ENCODE data around the gene GRXCR1.

Gene GRXCR1

DNA sequence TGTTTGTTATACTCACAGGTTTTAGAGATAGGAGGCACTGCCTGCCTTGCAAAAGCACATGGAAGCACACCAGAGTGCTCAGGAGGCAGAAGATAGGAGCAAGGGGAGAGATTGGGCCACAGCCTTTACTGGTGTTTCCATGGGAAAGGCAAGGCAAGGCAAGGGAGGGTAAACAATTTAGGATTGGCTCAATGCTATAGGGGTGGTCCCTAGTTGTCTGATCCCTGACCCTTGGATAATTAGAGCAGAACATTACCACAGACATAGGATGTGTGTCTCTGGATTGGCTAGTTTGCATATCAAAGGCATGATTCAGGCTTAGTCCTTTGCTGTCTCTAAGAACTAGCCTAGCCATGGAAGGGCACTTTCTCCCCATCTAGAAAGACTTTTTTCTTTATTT lies 36.1 kb downstream of the GRXCR1 start:
- no peak for DNase-seq (ENCODE audit: low read depth in 2 of 2)

DNA sequence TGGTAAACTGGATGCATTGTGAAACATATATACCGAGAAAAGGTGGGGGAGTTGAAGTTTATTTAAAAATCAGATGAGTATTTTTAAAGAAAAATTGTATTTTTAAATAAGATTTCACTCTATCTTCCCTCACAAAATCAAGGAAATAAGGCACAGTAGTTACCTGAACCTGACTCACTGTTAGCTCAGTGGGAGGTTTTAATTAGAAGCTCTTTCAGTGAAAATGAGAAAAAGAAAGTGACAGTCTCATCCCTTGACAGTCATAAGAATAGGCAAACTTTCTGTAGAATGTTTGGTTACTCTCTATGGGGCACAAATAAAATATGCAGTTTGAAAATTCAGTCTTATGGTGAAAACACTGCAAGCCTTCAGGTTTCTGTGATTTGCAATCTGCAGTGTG lies 49.7 kb downstream of the GRXCR1 start:
- DNase-seq (ENCODE audit: low read depth in 2 of 2), result no peak

- no peak for DNase-seq (ENCODE audit: low read depth in 2 of 2)
Observed at GRCh38 chr4:42945874-42946273, 53.4 kb downstream of the GRXCR1 start.

- no peak for DNase-seq (ENCODE audit: low read depth in 2 of 2)
Observed at GRCh38 chr4:42953321-42953720, 60.8 kb downstream of the GRXCR1 start.

DNA sequence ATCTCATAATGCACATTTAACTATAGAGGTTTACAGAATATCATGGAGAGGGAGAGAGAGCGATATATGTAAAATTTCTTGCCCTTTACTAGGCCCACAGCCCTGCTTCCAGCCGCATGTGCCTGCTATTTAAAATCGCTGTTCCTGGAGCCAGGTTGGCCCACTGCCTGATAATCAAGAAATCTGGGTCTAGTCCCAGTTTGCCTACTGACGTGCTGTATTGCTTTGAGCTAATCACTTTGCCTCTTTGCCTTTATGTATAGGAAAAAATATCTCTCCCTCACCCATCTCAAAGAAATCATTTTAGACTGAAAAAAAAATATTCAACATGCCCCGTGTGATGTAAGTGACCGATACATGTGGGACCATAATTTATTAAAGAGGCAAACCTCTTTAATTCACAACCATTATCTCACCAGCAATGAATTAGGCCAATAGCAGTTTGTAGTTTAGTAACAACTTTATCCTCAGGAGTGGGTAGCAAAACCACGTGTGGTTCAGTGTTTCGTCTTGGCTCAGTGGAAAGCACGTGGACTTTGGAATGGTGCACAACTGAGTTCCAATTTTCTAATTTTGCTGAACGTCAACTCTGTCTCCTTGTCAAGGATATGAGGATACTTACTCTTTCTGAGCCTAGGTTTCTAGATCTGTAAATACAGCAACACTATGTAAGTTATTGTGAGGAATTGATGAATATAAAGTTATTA lies 62.6 kb downstream of the GRXCR1 start:
- DNase-seq (ENCODE audit: low read depth in 2 of 2), result no peak

- no peak for DNase-seq (ENCODE audit: low read depth in 2 of 2)
Observed at GRCh38 chr4:42955746-42956505, 63.4 kb downstream of the GRXCR1 start.

DNA sequence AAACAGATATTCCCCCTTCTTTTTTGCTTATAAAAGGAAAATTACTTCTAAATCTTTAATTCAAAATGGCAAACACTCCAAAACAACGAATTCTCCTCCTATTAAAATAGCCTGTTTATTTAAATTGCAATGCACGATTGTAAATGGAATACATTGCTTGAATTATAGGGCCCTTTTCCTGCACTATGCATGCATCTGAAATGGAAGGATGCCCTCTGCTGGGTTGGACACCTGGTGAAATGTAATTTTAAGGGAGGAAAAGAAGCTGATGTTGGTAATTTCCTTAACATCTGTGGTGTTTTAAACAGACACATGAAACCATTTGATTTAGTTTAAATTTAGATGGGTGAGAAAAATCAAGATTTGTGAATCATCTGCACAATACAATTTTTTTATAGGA lies 72.8 kb downstream of the GRXCR1 start:
- DNase-seq (ENCODE audit: low read depth in 2 of 2), result no peak

GRCh38 chr4:42985976-42986375 lies 93.5 kb downstream of the GRXCR1 start:
- DNase-seq (ENCODE audit: low read depth in 2 of 2), result no peak

GRCh38 chr4:42995343-42995944 lies 102.9 kb downstream of the GRXCR1 start:
- DNase-seq (ENCODE audit: low read depth in 2 of 2), result no peak

- no peak for DNase-seq (ENCODE audit: low read depth in 2 of 2)
Observed at GRCh38 chr4:43008793-43009192, 116.3 kb downstream of the GRXCR1 start.

DNA sequence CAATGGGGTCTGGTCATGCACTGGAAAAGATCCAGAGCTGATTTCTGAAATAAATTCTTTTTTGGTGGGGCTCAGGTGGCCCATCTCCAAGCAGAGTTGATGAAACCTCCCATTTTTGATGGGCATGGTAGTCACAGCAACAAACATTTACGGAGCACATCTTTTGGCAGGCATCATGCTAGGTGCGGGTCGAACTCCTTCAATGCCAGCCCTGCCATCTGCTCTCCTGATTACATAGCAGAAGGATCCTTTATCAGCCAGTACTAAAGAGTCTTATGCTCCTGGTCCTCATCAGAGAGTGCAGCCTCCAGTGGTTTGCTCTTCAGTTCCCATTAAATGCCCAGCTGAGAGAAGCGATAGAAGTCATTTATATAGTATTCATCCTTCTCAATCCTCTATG lies 121.7 kb downstream of the GRXCR1 start:
- no peak for DNase-seq (ENCODE audit: low read depth in 2 of 2)

DNA sequence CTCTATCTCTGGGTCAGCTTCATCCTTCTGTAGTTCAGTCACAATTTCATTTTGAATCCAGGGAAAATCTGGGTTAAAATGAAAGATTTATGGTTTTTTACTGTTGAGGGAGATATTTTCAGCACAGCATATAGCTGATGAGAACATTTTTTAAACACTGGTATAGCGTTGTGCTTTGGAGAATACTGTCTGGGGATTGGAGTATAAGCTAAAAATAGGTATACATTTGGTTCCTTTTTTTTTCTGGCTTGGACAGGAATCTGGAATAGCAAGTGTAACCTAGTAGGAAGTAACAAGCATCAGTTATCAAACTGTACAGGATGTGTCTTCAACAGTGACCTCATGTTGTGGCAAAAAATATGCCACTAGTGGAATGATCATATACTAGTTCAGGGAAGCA lies 149.1 kb downstream of the GRXCR1 start:
- no peak for DNase-seq (ENCODE audit: low read depth in 2 of 2)

DNA sequence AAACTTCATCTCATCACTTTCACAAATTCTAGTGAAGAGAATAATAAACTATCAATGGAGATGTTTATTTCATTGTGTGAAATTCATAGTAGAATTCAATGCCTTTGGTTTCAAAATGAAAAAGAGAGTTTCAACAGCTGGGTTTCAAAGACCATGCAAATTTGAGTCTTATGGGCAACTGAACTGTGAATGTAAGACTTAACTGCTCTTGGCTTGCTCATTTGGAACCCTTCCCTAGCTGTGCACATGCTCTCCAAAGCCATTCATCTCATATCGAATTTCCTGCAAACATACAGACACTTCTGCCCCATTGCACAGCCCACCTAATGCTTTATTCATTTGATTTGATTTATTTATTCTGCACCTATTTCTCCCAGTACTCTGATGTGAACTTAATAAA lies 154.5 kb downstream of the GRXCR1 start:
- no peak for DNase-seq (ENCODE audit: low read depth in 2 of 2)

DNA sequence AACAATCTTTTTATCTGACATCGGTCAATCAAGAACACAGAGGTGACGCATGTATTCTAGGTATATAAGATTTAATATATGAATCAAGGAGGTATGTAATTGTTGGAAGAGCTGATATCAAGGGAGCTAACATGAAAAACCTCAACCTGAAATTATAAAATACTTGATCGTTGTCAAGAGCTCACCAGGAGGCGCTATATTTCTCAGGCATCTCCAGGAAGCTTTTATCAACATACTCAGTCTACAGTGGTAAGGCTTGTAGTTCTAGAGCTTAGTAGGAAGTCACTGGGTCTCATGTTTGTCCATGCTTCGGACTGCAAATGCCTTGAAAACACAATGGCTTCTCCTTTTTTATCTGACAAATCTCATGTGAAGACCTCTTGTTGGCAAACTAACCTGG lies 156.1 kb downstream of the GRXCR1 start:
- no peak for DNase-seq (ENCODE audit: low read depth in 2 of 2)

- no peak for DNase-seq (ENCODE audit: low read depth in 2 of 2)
Observed at GRCh38 chr4:43049326-43049725, 156.8 kb downstream of the GRXCR1 start.

DNA sequence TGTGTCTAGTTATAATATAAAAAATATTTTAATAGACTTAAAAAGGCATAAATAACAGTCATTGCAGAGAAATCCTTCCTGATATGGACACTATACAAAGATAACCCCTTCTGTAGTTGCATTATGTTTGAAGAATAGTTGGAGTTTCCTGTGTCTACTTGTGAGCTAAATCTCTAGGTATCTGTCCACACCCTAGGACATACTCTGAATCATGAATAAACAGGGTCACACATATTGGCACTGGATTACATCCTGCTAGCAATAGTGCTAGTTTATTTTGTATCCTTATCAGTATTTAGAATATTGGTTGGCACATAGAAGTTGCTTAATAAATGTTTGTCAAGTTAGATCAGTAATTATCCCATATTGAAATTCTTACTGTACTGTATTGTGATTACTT lies 173.9 kb downstream of the GRXCR1 start:
- no peak for DNase-seq (ENCODE audit: low read depth in 2 of 2)

DNA sequence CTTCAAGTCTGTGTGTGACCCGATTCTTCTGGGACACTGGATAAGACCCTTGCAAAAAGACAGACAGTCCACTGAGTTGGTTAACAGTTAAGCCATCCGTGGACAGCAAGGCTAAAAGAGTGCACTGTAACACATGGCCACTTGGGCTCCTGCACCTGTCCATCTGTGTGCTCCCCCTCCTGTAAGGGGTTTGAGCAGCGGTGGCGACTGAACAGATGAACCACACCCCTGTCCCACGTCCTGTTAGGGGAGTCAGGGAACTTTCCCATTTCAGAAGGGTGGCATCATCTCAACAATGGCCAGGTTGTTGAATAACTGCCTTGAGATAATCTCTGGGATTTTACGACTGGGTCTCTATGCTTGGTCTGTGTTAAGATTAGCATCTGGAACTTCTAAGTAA lies 178.6 kb downstream of the GRXCR1 start:
- no peak for DNase-seq (ENCODE audit: low read depth in 2 of 2)

Data from stimulated activated CD8-positive, alpha-beta memory T cell treated with anti-CD3 and anti-CD28 coated beads, Interleukin-2, amount 100 ng/mL, for 1 hour (primary cell).